ENCODE measurements around the gene POLR3H.

The POLR3H gene

GRCh38 chr22:41534219-41534618 is 10.1 kb downstream of the POLR3H start:
- DNase-seq: no peak

GRCh38 chr22:41532908-41533825 is 11.1 kb downstream of the POLR3H start:
- peak; percentile 55 for DNase-seq

GRCh38 chr22:41531715-41532477 is 12.4 kb downstream of the POLR3H start:
- DNase-seq: no peak

GRCh38 chr22:41530890-41531714 is 13.2 kb downstream of the POLR3H start:
- DNase-seq: no peak

GRCh38 chr22:41528938-41529561 is 15.2 kb downstream of the POLR3H start:
- no peak for DNase-seq

- no peak for DNase-seq
These were observed 16.0 kb downstream of the POLR3H start for GRCh38 chr22:41528132-41528766.

GRCh38 chr22:41526830-41527799 is 17.2 kb downstream of the POLR3H start:
- DNase-seq: peak; percentile 60

GRCh38 chr22:41526226-41526829 is 17.9 kb downstream of the POLR3H start:
- DNase-seq: no peak

- DNase-seq: no peak
These were observed 18.6 kb downstream of the POLR3H start for GRCh38 chr22:41525450-41526225.

GRCh38 chr22:41524809-41525449 is 19.3 kb downstream of the POLR3H start:
- peak; percentile 51 for DNase-seq

GRCh38 chr22:41524251-41524661 is 20.0 kb downstream of the POLR3H start:
- no peak for DNase-seq

- no peak for DNase-seq
These were observed 20.6 kb downstream of the POLR3H start for GRCh38 chr22:41523464-41524221.

GRCh38 chr22:41522813-41523212 is 21.5 kb downstream of the POLR3H start:
- no peak for DNase-seq

GRCh38 chr22:41521126-41521525 is 23.1 kb downstream of the POLR3H start:
- DNase-seq: no peak

- DNase-seq: no peak
These were observed 26.3 kb downstream of the POLR3H start for GRCh38 chr22:41518048-41518347.

GRCh38 chr22:41517172-41518047 is 26.9 kb downstream of the POLR3H start:
- peak; percentile 37 for DNase-seq

- DNase-seq: no peak
These were observed 27.8 kb downstream of the POLR3H start for GRCh38 chr22:41516462-41516861.

Data from effector CD8-positive, alpha-beta T cell (primary cell).